Testis (tissue), 3 donors: ENCODE data around the gene PHLPP1. TPM values are rescaled to one million over a fixed set of nuclear protein-coding genes. Genes with fewer than 3 reads are reported as not detected.

Experiments used
- DNase-seq: peaks from one replicate; pipeline ENCODE4 v3.0.0-alpha.2; 2019
- H3K27ac ChIP-seq, 2 donors: fragments of 200-600 bp; sonication (generic); one replicate each; pipeline ENCODE4 v1.5.1; 2019
- H3K27me3 ChIP-seq: fragments of 200-600 bp; sonication (generic); one replicate; pipeline ENCODE4 v1.5.1; 2019
- H3K36me3 ChIP-seq: fragments of 200-600 bp; sonication (generic); one replicate; pipeline ENCODE4 v1.5.1; 2017; ENCODE audit warnings: low read depth; ENCODE audit errors: missing control alignments
- H3K4me1 ChIP-seq: fragments of 200-600 bp; sonication (generic); one replicate; pipeline ENCODE4 v1.5.1; 2019
- H3K4me3 ChIP-seq, 2 donors: fragments of 200-600 bp; sonication (generic); one replicate each; pipeline ENCODE4 v1.5.1; 2017 to 2019
- H3K9me3 ChIP-seq: fragments of 200-600 bp; sonication (generic); one replicate; pipeline ENCODE4 v1.5.1; 2017
- POLR2A ChIP-seq: fragments of 450-650 bp; IDR thresholded peaks from one replicate; pipeline ENCODE4 v1.6.1; 2017; ENCODE audit warnings: antibody characterized with exemption, mild to moderate bottlenecking, moderate library complexity
- WGBS, 2 donors: methylation state at CpG; one replicate each; pipeline ENCODE4 v1.1.5; 2018; 5-methylcytosine and 5-hydroxymethylcytosine counted together
- intact Hi-C: fragments of 100-400 bp; cut with DNase I; formaldehyde crosslinking; loops from one replicate; pipeline ENCODE4 v1.15.1; 2023; ENCODE audit warnings: low total_unique reads
- polyA plus RNA-seq: library from polyadenylated mRNA; stranded (reverse); fragments of 350-450 nt; fragmentation: Illumina TruSeq; extraction: RNeasy Lipid Tissue Mini Kit (QIAGEN cat#74804); gene quantifications from one replicate; pipeline ENCODE4 v1.2.3, GENCODE V29; 2014; ENCODE audit warnings: low read depth, low replicate concordance; ENCODE audit not compliant: insufficient read depth
- total RNA-seq, 2 donors: library from RNA; depleted of rRNA; stranded (reverse); fragments of >200 nt; gene quantifications; one replicate each; pipeline ENCODE4 v1.2.3, GENCODE V29; 2016
- TF ChIP-seq, protein P1 (sequence below), 3 experiments: fragments of 450-650 bp in 2 of 3; fragments of 200-600 bp in 1 of 3; sonication (generic) in 1 of 3; IDR thresholded peaks; one replicate each; pipeline ENCODE4 v1.5.1; 2016 to 2019; ENCODE audit warnings: antibody characterized with exemption in 3 of 3, mild to moderate bottlenecking in 2 of 3, moderate library complexity in 1 of 3

Gene PHLPP1
- total and polyA plus RNA-seq, 3 donors from 2014 or later: 31.5 to 60.1 (median 50.5) TPM

DNA sequence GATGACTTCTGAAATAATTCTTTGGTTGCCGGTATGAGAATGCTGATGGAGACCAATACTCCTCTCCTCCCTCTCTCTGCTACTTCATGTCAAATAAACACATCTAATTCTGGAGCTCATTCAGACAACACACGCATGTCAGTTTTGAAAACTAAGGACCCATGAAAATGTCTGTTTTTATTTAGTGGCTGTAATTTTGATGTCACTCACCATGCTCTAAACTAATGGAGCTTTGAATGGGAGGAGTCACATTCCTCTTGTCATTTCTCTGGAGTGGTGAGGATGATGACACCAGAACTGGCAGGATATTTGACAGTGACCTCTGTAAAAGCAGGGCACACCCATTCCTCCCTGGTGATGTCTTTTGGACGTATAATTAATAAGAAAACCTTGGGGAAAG, 163.0 kb downstream of the PHLPP1 start:
- H3K27ac ChIP-seq: no peak overlapping the region
- WGBS, 2 donors: 77 to 82% methylated on average over 3 of the region's 3 CpGs
- intact Hi-C loops: no loop called here

DNA sequence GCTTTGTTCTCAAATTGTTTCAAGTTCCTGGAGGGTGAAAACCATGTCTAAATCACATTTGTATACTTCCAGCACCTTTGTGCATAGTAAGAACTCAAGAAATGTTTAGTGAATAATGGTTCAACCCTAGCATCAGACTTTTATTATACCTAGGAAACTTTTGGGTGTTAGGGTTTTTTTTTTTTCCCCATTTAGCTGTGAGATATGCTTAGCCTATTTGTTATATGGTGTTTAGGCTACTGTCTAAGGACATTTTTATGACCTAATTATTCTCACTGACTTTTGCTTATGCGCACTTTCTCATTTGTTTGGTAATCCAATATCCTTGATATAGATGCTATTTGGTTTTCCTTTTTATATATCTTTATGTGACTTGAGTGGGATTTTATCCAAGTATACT, 164.7 kb downstream of the PHLPP1 start:
- no peak for DNase-seq
- intact Hi-C loops: no loop called here
- 95 to 97% methylated on average over 1 of the region's 1 CpG for WGBS, 2 donors
- no peaks in the 10 kb centered on the region for H3K27me3 ChIP-seq
- H3K27ac ChIP-seq: no peak overlapping the region
- H3K9me3 ChIP-seq: no peaks in the 10 kb centered on the region
- no peaks in the 10 kb centered on the region for H3K36me3 ChIP-seq
- TF ChIP-seq, protein P1, sequence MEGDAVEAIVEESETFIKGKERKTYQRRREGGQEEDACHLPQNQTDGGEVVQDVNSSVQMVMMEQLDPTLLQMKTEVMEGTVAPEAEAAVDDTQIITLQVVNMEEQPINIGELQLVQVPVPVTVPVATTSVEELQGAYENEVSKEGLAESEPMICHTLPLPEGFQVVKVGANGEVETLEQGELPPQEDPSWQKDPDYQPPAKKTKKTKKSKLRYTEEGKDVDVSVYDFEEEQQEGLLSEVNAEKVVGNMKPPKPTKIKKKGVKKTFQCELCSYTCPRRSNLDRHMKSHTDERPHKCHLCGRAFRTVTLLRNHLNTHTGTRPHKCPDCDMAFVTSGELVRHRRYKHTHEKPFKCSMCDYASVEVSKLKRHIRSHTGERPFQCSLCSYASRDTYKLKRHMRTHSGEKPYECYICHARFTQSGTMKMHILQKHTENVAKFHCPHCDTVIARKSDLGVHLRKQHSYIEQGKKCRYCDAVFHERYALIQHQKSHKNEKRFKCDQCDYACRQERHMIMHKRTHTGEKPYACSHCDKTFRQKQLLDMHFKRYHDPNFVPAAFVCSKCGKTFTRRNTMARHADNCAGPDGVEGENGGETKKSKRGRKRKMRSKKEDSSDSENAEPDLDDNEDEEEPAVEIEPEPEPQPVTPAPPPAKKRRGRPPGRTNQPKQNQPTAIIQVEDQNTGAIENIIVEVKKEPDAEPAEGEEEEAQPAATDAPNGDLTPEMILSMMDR (IDR thresholded peaks at IDR 0.05): no peak
- TF ChIP-seq POLR2A: no peak
- H3K4me1 ChIP-seq: peaks cover 13% of the 10 kb centered on the region
- no peak overlapping the region for H3K4me3 ChIP-seq

More for the DNA sequence above, 163.0 kb downstream of the PHLPP1 start:
- no peaks in the 10 kb centered on the region for H3K27me3 ChIP-seq
- no peak overlapping the region for H3K4me3 ChIP-seq
- no peaks in the 10 kb centered on the region for H3K9me3 ChIP-seq
- peaks cover 10% of the 10 kb centered on the region for H3K4me1 ChIP-seq
- TF ChIP-seq, protein P1 (IDR thresholded peaks at IDR 0.05): no peak
- TF ChIP-seq POLR2A: no peak
- DNase-seq: no peak
- no peaks in the 10 kb centered on the region for H3K36me3 ChIP-seq

DNA sequence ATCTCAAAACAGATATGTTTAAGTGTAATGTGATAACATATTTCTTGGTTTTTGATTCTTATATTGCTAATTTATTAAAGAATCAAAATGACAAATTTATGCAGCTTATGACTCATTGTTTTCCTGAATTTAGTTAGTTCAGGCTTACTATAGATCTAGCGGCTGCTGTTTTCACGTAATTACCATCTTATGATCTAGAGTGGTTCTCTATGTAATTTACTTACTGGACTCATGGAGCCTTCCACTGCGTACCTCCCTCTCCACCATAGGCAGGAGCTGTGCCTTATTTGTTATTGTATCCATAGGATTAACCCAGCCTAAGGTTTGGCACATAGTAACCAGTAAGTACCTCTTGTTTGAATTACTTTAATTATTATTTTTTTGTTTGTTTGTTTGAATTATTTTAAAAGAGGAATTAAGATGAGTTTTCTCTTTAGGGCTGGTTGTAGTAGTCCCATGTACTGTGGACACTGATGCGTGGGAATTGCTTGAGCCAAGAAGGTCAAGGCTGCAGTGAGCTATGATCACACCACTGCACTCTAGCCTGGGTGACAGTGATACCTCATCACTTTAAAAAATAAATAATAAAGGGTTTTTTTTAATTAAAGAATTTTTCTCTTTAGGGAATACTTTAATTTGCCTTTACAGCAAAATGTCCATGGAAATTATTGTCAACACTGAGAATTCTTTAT, 165.5 kb downstream of the PHLPP1 start:
- H3K27me3 ChIP-seq: no peaks in the 10 kb centered on the region
- DNase-seq: no peak
- no peak overlapping the region for H3K4me3 ChIP-seq
- H3K9me3 ChIP-seq: no peaks in the 10 kb centered on the region
- no peaks in the 10 kb centered on the region for H3K36me3 ChIP-seq
- peaks cover 18% of the 10 kb centered on the region for H3K4me1 ChIP-seq
- WGBS, 2 donors: 86 to 92% methylated on average over 4 of the region's 4 CpGs
- TF ChIP-seq, protein P1 (IDR thresholded peaks at IDR 0.05): no peak
- TF ChIP-seq POLR2A: no peak
- intact Hi-C loops: no loop called here
- no peak overlapping the region for H3K27ac ChIP-seq

DNA sequence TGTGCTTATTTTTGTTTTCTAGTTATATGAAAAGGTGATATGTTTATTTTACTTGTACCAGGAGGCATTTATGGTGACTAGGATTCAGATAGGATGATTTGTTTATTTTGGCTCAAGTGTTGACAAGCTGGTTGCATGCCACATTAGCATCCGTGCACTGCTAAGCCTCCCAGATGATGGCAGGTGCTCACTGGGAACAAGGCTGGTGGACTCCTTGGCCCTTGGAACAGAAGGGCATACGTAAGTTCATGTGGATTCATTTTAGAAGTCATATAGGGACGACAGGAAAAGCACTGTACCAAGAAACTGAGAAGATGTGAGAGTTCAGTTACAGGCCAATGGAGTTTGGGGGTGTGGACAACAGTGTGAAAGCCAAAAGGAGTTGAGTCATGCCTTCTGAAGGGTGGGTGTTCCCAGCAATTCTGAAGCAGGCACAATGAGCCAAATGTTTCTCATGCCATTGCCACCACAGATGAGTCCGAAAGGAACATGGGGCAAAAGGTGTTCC, 166.2 kb downstream of the PHLPP1 start:
- Histone ChIP-seq H3K27me3 (no peaks in the 10 kb centered on the region), H3K27ac (no peak overlapping the region), H3K9me3 (no peaks in the 10 kb centered on the region), H3K36me3 (no peaks in the 10 kb centered on the region), H3K4me1 (peaks cover 18% of the 10 kb centered on the region), H3K4me3 (no peak overlapping the region)
- no peak for DNase-seq
- 74 to 82% methylated on average over 4 of the region's 4 CpGs for WGBS, 2 donors
- TF ChIP-seq POLR2A: no peak
- TF ChIP-seq, protein P1 (IDR thresholded peaks at IDR 0.05): no peak
- intact Hi-C loops: no loop called here
